Glomerular visceral epithelial cell (primary cell): ENCODE results near the gene CYTH1.

Source experiments
- DNase-seq: peaks from one replicate; pipeline ENCODE4 v3.0.0-alpha.2; 2016; ENCODE audit errors: extremely low spot score

CYTH1 gene

DNA sequence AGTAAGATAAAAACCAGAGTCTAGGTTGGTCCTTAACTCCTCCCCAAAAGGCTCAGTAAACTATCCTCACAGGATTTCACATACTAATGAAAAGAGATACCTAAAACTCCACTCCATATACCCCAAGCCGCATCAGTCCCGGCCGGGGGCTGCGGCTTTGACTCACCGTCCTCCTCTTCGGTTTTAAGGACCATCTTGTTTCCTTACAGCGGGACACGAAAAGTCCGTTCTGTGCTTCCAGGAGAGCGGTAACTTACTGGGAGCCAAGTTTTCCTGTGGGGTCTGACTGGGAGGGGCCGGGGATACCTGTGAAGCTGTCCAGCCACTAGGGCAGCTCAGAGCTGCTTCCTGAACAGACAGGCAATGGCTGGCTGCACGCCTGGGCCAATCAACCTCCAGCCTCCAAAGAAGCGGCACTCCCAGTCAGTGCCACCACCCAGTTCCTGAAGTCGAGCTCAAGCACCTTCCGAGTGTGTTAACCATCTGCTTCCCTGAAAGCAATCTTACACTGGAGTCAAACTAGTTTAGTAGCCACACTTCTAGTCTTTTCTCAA, 45.5 kb downstream of the CYTH1 start:
- DNase-seq: no peak

GRCh38 chr17:78735832-78736525, 46.1 kb downstream of the CYTH1 start:
- no peak for DNase-seq

- DNase-seq: no peak
Observed at GRCh38 chr17:78734793-78735641, 47.1 kb downstream of the CYTH1 start.

- no peak for DNase-seq
Observed at GRCh38 chr17:78732354-78732753, 49.7 kb downstream of the CYTH1 start.

DNA sequence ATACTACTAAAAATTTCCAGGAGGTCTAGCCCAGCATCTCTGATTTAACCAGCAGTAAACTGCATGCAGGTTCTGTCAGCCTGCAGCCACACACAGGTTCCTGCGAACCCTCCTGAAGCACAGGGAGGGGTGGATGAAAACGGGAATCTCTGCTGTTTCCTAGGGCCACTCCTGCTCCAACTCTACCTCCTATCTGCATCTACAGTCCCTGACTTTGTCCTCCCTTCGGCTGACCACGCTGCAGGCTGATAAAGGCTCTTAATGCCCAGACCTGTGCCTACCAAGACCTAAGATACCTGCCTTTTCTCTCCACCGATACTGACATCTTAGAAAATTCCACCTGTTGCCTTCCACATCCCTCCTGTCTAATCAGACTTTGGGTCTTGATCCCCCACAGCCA, 50.2 kb downstream of the CYTH1 start:
- no peak for DNase-seq

- no peak for DNase-seq
Observed at GRCh38 chr17:78729641-78730040, 52.4 kb downstream of the CYTH1 start.

DNA sequence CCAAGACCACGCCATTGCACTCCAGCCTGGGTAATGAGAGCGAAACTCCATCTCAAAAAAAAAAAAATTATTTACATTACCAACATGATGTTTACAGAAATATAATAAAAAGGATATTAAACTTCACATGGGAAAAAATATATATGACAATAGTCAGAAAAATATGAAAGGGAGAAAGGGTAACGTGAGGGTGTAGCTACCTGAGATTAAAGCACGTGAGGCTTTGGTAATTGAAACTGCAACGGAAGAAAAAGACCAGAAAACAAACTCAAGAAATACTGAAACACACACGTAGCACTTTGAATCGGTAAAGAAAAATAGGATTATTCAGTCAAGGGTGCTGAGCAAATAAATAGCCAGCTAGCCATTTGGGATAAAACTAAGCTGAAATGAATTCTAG, 53.6 kb downstream of the CYTH1 start:
- no peak for DNase-seq

GRCh38 chr17:78727476-78728229, 54.4 kb downstream of the CYTH1 start:
- DNase-seq: no peak

- DNase-seq: no peak
Observed at GRCh38 chr17:78727057-78727456, 55.0 kb downstream of the CYTH1 start.

DNA sequence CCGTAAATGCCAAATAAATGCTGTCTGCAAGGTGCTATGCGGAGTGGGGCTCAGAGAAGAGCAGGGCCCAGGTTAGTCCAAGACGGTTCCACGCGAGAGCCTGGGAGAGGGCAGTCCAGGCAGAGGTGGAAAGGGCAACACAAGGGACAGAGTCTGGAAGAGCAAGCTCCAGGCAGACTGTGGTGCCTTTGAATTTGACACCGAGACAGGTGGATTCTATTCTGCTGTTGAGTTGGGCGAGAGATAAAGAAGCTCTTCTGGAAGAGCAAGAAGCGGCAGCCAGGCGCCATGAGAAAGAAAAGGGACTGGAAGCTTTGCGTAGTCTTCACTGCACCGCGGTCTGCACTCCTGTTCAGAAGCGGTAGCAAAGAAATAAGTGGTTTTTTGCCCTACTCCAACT, 55.6 kb downstream of the CYTH1 start:
- no peak for DNase-seq

GRCh38 chr17:78725448-78726021, 56.5 kb downstream of the CYTH1 start:
- DNase-seq: no peak

GRCh38 chr17:78724999-78725398, 57.1 kb downstream of the CYTH1 start:
- DNase-seq: no peak

- no peak for DNase-seq
Observed at GRCh38 chr17:78724544-78724943, 57.5 kb downstream of the CYTH1 start.

GRCh38 chr17:78723957-78724356, 58.1 kb downstream of the CYTH1 start:
- DNase-seq: no peak

GRCh38 chr17:78723001-78723796, 58.9 kb downstream of the CYTH1 start:
- no peak for DNase-seq

GRCh38 chr17:78722246-78722761, 59.8 kb downstream of the CYTH1 start:
- DNase-seq: no peak

- DNase-seq: no peak
Observed at GRCh38 chr17:78719630-78720298, 62.3 kb downstream of the CYTH1 start.

DNA sequence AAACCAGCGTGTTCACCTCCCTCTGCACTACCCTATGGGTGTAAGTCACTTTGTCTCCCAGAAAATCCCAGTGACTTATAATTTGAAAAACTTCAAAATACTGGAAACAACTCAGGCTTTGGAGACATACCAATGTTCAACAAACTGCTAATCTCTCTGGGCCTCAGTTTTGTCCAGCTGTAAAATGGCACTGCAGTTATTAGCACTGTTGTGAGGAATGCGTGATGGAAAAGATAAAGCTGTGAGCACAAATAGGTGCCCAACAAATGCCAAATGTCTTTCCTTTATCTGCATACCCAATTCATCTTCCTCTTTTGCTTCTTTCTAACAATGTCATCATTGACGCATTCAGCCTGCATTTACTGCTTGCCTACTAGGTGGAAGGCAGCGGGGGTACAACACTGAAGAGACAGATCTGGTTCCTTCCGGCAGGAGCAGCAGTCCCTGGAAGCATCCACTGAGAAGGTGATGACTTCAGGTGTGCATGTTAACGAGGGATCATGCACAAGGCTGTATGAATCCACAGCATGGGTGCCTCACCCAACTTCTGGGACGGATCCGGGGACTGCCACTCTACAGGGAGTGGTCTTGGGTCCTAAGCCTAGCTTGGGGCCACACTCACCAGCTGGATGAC, 63.4 kb downstream of the CYTH1 start:
- DNase-seq: no peak

DNA sequence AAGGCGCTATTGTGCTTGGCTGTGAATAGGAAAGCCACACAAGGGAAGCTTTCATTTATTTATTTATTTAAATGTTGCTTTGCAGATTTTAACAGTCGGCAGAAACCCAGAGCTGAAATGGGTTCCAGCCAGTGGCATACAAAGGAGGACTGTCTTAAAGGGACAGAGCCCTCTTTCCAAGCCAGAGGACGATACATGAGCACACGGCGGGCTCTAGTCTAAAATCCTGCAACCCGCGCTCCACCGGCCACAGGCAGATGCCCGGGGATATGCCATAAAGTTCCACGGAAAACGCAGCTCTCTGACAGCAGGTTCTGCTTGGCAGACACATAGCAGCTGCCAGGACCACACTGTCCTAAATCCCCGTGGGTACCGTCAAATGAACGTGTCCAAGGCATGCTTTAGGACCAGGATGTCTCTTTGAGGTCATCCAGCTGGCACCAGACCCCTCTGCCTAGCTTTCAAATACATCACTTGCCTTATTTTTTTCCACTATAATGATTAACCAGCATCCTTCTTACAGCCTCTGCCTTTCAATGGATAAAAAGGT, 64.6 kb downstream of the CYTH1 start:
- peak; percentile 64 for DNase-seq
